ENCODE measurements around the gene YES1. TPM values are rescaled to one million over a fixed set of nuclear protein-coding genes. Genes with fewer than 3 reads are reported as not detected.

Gene YES1
- total and polyA plus RNA-seq, 5 donors, result 9.2 to 25.9 (median 25.0) TPM

Other genes starting within 250 kb of the YES1 start
- gene CETN1, start 231.9 kb downstream of the YES1 start, total RNA-seq, result not detected
- gene CETN1, start 231.9 kb downstream of the YES1 start, polyA plus RNA-seq, result not detected
- gene CLUL1, start 215.3 kb downstream of the YES1 start, total RNA-seq, result 1 to 10 TPM in 1 of 4 donors, under 1 TPM in 1, not detected in 2; 0.71 to 1.5 TPM
- not detected for gene CLUL1, start 215.3 kb downstream of the YES1 start, polyA plus RNA-seq
- gene TYMS, start 154.6 kb downstream of the YES1 start, total RNA-seq, result 1 to 10 TPM; 1.5 to 6.6 (median 3.1) TPM
- 1.4 TPM for gene TYMS, start 154.6 kb downstream of the YES1 start, polyA plus RNA-seq
- gene ENOSF1, start 99.6 kb downstream of the YES1 start, total RNA-seq, result 10 to 100 TPM; 38.7 to 59.8 (median 48.7) TPM
- gene ENOSF1, start 99.6 kb downstream of the YES1 start, polyA plus RNA-seq, result 38.9 TPM
- gene ADCYAP1, start 92.6 kb upstream of the YES1 start, total RNA-seq, result under 1 TPM in 2 of 4 donors, not detected in 2; 0.33 to 0.40 TPM
- 0.02 TPM for gene ADCYAP1, start 92.6 kb upstream of the YES1 start, polyA plus RNA-seq